ELF-1 (cell line): Measurements from ENCODE around the gene RERE.

Experiments used
- DNase-seq: peaks from one replicate; pipeline ENCODE4 v3.0.0-alpha.2; 2016; ENCODE audit warnings: low read depth, low spot score

The RERE gene

GRCh38 chr1:8667869-8668594 lies 149.4 kb downstream of the RERE start:
- no peak for DNase-seq

- no peak for DNase-seq
Observed at GRCh38 chr1:8666389-8667167, 150.9 kb downstream of the RERE start.

- DNase-seq = no peak
Observed at GRCh38 chr1:8665833-8666232, 151.6 kb downstream of the RERE start.

GRCh38 chr1:8664887-8665286 lies 152.6 kb downstream of the RERE start:
- no peak for DNase-seq

GRCh38 chr1:8663915-8664329 lies 153.5 kb downstream of the RERE start:
- no peak for DNase-seq

- DNase-seq = no peak
Observed at GRCh38 chr1:8663090-8663802, 154.2 kb downstream of the RERE start.

- no peak for DNase-seq
Observed at GRCh38 chr1:8662380-8663072, 154.9 kb downstream of the RERE start.

GRCh38 chr1:8661185-8662110 lies 156.0 kb downstream of the RERE start:
- no peak for DNase-seq

- peak; percentile 44 for DNase-seq
Observed at GRCh38 chr1:8660411-8660828, 157.0 kb downstream of the RERE start.

GRCh38 chr1:8659593-8659992 lies 157.8 kb downstream of the RERE start:
- DNase-seq = no peak

GRCh38 chr1:8653878-8654277 lies 163.6 kb downstream of the RERE start:
- no peak for DNase-seq

GRCh38 chr1:8652467-8653046 lies 164.9 kb downstream of the RERE start:
- DNase-seq = no peak

- DNase-seq = no peak
Observed at GRCh38 chr1:8651962-8652361, 165.5 kb downstream of the RERE start.

GRCh38 chr1:8651236-8651890 lies 166.1 kb downstream of the RERE start:
- no peak for DNase-seq

GRCh38 chr1:8649875-8650274 lies 167.6 kb downstream of the RERE start:
- no peak for DNase-seq

- DNase-seq = no peak
Observed at GRCh38 chr1:8649027-8649426, 168.4 kb downstream of the RERE start.

- no peak for DNase-seq
Observed at GRCh38 chr1:8646996-8647395, 170.4 kb downstream of the RERE start.

GRCh38 chr1:8646189-8646588 lies 171.3 kb downstream of the RERE start:
- DNase-seq = no peak

- no peak for DNase-seq
Observed at GRCh38 chr1:8643542-8644536, 173.6 kb downstream of the RERE start.
